Forelimb muscle (tissue), 1 donor: ENCODE results near the gene KIF3C. TPM values are rescaled to one million over a fixed set of nuclear protein-coding genes. Genes with fewer than 3 reads are reported as not detected.
"Not testable (repeated sequence)": the region's sequence is repeated elsewhere in the genome, so short reads cannot be mapped to it uniquely, and the experiment has no call there.

Experiments
- DNase-seq: peaks from one replicate; pipeline ENCODE4 v3.0.0-alpha.2; 2013; ENCODE audit warnings: low read depth
- polyA plus RNA-seq: library from polyadenylated mRNA; unstranded; fragments of 120-200 nt; gene quantifications from one replicate; pipeline ENCODE4 v1.2.1, GENCODE V29; 2013; ENCODE audit not compliant: insufficient read length

Gene KIF3C
- polyA plus RNA-seq, 1 donor: 8.3 TPM

DNA sequence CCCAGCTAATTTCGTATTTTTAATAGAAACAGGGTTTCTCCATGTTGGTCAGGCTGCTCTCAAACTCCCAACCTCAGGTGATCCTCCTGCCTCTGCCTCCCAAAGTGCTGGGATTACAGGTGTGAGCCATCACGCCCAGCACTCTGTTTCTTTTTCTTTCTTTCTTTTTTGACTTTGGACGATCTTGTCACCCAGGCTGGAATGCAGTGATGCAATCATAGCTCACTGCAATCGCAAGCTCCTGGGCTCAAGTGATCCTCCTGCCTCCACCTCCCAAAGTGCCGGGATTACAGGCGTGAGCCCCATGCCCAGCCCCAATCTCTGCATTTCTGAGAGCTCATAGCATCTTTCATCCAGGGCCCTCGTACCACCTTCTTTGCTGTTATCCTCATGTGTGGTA, 17.1 kb upstream of the KIF3C start:
- DNase-seq: not testable (repeated sequence)

DNA sequence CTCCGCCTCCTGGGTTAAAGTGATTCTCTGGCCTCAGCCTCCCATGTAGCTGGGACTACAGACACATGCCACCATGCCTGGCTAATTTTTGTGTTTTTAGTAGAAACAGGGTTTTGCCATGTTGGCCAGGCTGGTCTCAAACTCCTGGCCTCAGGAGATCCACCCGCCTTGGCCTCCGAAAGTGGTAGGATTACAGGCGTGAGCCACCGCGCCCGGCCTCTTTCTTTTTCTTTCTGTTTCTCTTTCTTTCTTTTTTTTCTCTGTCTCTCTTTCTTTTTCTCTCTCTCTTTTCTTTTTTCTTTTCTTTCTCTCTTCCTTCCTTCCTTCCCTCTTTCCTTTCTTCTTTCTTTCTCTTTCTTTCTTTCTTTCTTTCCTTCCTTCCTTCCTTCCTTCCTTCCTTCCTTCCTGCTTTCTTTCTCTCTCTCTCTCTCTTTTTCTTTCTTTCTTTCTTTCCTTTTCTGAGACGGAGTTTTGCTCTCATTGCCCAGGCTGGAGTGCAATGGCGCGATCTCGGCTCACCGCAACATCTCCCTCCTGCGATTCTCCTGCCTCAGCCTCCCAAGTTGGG, 16.6 kb upstream of the KIF3C start:
- DNase-seq: not testable (repeated sequence)

DNA sequence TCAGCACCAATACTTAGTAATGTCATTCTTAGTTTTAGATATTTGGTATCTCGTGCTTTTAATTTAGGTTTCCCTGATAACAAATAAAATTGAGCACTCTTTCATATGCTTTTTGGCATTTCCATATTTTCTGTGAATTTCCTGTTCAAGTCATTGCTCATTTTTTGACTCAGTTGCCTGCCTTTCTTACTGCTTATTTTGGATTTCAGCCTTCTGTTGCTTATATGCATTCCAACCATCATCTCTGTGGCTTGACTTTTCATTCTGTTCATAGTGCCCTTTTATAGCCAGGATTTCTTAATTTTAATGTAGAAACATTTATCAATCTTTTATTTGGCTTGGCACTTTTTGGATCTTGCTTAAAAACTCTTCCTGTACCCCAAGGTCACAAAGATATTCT, 14.5 kb upstream of the KIF3C start:
- DNase-seq: no peak

DNA sequence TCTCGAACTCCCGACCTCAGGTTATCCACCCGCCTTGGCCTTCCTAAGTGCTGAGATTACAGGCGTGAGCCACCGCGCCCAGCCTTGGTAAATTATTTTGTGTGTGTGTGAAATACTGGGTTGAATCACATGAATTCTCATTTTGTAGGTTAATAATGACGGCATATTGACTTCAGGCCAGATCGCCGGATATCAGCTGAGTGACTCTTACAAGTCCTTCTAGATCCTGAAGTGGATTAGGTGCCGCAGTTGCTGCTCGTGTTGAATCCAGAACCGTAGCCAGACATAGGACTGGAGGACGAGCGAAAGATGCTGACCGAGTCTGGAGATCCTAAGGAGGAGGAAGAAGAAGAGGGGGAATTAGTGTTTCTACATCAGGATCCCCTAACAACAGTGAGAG, 12.2 kb upstream of the KIF3C start:
- DNase-seq: no peak

DNA sequence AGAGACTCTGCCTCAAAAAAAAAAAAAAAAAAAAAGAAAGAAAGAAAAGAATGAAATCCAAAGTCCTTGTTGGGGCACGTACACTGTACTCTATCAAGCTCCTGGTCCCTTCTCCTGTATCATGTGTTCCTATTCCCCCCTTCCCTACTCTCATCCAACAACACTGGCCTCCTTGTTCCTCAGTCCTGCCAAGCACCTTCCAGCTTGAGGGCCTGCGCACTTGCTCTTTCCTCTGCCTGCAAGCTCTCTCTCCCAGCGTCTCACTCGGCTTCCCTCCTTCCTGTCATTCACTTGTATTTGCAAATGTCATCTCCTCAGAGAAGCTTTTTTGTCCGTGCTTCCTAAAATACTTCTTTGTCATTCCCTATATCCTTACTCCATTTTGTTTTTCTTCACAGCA, 10.8 kb upstream of the KIF3C start:
- no peak for DNase-seq

DNA sequence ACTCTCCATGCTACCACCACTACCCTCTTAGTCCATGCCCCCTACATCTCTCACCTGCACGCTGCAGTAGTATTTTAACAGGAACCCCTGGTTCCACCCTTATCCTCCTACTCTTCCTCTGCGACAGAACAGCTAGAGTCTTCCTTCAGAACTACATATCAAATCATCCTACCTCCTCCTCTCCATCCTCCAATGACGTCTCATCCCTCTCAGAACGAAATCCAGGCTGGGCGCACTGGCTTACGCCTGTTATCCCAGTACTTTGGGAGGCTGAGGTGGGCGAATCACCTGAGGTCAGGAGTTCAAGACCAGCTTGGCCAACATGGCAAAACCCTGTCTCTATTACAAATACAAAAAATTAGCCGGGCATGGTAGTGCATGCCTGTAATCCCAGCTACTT, 10.3 kb upstream of the KIF3C start:
- no peak for DNase-seq

DNA sequence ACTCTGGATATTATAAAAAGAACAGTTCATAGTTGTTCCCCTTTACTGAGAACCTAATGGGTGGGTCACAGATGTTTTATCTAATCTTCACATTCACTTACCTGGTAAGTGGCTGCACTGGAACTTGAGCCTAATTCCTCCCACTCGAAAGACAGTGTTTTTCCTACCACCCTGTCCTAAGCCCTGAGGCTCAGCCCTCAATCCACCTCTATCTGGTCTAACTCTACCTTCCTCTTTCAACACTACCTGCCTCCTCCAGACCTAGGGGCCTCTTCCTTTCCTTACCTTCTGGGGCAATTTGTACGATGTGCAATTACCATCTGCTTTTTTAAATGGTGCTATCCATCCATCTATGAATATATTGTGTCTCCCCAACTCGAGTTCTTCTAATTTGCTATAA, 9.7 kb upstream of the KIF3C start:
- DNase-seq: no peak

DNA sequence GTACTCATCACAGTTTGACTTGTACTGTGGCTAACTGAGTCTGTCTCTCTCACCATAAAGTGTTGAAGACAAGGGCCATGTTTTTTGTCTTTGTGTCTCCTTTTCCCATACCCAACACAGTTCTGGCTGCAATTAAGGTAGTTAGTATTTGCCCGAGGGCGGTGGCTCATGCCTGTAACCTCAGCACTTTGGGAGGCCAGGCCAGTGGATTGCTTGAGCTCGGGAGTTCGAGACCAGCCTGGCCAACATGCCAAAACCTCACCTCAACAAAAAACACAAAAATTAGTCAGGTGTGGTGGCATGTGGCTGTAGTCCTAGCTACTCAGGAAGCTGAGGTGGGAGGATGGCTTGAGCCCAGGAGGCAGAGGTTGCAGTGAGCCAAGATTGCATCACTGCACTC, 6.9 kb upstream of the KIF3C start:
- no peak for DNase-seq

DNA sequence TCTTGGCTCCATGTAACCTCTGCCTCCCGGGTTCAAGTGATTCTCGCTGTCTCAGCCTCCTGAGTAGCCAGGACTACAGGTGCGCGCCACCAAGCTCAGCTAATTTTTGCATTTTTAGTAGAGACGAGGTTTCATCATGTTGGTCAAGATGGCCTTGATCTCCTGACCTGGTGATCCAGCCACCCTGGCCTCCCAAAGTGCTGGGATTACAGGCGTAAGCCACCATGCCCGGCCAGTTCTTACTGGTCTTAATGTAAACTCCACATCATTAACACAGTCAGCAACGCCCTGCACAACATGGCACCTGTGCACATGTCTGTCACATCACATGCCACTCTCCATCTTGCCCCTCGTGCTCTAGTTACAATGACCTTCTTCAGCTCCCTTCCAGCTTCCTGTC, 5.8 kb upstream of the KIF3C start:
- DNase-seq: no peak

DNA sequence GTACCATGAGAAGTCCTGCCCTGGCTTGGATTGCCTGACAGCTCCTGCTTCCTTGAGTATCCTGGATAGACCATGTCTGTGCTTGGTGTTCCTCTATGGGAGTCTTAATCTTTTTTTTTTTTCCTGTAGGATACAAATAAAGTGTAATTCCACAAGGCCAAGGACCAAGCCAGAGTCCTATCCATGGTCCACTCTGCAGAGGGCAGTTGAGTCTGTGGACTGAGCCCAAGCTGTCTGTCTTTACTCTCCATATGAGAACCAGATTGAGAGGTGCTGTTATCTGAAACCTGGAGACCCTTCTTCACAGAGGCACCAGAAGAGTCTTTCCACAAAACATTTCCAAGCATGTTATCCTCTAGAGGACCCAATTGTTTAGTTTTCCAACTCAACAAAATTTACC, 1.4 kb upstream of the KIF3C start:
- no peak for DNase-seq

DNA sequence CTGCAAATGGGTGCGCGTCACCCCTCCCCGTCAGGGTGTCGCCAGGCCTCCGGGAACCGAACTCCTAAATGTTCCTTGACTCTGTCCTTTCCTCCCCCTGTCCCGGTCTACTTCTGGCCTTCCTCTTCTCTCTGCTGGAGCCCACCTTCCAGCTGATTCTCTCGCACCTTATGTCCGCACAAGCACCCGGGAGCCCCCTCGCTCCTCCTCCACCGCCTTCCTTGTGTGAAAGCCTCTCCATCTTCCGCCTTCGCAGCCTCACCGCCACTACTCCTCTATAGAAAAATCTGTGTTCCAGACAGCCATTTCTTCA, 627 bp upstream of the KIF3C start:
- DNase-seq: no peak

DNA sequence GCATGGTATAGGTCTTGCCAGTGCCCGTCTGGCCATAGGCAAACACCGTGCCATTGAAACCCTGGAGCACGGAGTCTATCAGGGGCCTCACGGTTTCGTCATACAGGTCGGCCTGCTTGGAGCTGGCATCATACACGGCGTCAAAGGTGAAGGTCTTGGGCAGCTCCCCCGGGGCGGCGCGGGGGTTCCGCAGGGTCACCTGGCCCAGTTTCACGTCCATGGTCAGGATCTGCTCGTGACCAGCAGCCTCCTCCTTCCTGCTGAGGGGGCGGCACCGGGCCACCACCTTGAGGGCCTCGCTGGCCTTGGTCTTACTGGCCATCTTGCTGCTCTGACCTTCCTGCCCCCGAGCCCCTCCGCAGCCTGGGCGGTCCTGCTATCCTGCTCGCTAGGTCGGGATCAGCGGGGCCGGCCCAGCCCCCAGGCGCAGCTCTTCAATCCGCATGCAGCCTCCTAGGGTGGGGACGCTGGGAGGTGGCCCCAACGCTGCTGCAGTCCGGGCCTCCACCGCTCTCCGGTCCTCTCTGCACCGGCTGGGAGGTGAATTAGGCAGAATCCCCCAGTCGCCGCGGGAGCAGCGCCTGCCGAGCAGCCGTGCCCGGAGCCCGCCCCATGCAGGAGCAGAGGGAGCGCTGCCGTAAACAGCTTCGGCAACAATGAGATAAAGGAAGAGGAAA, 563 bp downstream of the KIF3C start:
- no peak for DNase-seq

DNA sequence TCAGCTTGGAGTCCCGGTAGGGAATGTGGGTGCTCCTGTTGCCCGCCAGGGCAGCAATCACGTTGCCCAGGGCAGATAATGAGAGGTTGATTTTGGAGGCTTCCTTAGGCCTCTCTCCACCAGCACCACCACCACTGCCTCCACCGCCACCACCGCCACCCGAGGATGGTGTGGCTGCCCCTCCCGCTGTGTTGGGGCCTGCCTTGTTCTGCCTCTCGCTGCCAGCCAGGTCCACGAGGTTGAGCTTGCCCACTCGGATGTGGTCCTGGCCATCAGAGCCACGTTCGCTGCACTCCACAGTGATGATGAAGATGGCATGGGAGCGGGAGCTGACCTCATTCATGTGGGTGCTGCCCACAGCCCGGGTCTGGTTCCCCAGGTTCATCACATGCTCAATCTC, 1.3 kb downstream of the KIF3C start:
- no peak for DNase-seq

DNA sequence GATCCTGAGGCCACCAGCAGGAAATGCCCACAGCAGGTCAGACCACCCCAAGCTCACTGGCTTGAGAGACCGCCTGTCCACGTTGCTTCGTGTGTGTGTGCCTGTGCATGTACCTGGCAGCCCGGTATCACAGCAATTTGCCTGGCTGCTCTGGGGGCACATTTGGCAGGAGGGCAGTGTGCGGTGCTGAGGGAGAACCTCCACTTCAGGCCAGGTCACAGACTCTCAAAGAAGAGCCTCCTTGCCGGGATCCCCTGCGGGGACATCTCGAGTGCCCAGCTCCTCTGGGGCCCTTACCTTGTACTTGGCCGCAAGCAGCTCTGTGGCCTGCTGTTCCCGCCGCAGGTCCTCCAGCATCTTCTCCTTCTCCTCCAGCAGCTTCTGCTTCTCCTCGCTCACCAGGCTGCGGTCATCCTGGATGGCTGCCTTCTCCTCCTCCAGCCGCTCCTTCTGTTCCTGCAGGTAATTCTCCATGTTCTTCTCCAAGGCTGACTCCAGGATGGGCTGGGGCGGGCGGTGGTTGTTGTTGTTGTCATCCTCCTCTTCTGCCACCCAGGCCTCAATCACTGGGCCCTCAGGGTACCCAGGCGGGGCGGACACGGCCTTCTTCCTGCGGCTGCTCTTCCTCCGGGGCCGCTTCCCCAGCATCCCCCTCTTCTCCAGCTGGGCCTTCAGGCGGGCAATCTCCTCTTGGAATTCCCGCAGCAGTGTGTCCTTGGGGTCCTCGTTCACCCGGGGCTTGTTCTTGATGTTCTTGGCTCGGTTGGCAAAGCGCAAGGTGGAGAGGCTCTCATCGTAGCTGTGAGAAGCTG, 2.0 kb downstream of the KIF3C start:
- no peak for DNase-seq

DNA sequence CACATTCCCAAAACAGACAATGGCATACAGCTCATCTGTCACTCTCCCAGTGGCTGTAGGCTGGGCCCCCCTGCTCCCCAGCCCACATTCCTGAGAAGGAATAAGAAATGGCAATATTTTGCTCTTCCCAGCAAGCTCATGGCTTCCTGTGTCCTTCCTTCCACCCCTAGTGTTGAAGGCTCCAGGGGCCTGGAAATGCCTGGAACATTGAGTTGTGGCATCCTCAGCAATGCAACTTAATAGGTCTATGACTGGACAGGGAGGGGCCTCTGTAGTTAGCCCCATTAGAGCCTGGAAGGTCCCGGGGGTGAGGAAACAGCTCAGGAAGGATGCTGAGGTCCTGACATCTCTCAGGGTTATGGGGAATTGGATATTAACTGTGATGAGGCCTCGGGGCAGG, 3.3 kb downstream of the KIF3C start:
- DNase-seq: no peak

DNA sequence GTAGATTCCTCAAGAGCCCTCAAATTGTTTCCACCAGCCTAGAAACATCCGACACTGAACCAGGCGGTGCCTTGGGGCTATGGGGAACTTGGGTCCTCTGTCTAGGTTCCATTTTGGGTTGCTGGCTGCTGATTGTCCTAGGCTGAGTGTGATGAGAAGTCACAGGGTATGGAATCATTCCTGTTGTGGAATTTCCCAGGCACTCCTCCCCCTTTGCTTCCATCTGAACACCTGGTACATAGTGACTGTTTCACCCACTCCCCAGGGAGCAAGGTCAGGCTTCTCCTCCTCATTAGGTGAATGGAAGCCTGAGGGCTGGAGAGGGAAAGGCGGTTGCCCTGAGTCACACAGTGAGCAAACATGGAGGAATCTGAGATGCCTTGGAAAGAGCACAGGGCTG, 4.5 kb downstream of the KIF3C start:
- no peak for DNase-seq

DNA sequence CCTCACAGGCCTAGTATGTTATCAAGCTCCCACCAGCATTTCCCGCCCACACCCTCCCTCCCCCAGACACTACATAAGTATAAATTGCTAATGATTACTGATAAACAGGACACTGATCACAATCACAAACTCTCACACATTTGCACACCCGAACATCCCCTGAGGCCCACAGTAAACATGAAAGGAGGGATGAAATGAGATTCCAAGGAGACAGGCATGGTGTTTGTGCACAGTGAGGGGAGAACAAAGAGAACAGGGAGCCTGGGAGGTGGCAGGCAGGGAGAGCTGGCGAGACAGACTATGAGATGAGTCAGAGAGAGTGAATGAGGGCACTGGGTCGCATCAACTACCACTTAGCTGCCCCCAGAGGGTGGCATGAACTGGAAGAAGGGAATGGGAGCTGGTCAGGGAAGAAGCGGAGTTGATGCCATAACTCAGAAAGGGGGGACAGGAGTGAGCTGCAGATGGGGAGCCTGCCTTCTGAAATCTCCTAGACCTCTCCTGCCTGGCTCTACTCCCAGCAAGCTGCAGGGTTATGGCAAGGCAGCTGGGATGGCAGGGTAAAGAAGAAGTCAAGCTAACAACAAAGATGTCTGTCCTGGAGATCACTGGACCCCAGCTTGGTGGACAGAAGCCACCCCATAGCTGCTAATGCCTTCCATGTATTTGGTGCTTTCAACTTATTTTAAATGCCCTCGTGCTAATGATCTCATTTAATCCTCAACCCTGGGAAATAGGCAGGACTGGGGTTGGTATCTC, 5.1 kb downstream of the KIF3C start:
- DNase-seq: no peak

DNA sequence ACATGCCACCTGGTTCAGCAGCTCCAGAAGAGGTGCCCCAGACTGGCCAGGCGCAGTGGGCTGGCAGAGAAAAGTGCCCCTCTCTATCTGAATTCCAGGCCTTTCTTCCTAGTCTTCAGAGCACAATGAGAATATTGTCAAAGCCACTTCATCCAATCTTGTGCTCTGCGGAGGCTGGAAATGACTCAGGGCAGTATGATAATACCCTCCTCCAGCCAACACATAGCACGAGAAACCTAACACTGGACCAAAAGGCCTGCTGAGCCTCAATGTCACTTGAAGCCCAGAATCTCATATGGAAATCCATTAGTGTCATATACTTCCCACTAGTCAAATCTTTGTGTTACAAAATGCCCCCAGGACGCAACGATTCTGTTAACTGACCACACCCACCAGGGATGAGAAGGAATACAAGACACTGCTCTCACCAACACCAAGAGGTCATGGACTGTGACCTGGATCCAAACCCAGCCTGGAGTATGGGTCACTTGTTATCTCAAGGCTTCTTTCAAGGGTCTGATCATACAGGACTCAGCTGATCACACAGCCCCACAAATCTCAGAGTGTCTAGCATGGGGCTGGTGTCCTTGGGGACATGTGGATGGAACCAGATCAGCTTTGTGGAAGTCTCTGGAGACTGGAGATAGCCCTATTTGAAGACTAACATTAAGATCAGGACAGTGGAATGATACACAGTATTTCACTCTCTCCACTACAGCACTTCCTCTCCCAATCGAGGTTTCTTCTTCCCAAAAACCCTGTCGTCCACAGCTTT, 10.1 kb downstream of the KIF3C start:
- DNase-seq: no peak

DNA sequence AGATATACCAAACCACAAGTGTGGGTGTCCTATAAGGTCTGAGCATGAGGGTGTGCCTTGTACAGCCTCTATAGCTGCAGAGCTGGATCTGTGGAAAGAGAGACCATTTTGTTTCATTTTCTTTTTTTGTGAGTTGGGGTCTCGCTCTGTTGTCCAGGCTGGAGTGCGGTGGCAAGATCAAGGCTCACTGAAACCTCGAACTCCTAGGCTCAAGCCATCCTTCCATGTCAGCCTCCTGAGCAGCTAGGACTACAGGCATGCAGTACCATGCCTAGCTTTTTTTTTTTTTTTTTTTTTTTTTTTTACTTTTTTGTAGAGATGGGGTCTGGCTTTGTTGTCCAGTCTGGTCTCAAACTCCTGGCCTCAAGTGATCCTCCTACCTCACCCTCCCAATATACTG, 10.7 kb downstream of the KIF3C start:
- DNase-seq: no peak

DNA sequence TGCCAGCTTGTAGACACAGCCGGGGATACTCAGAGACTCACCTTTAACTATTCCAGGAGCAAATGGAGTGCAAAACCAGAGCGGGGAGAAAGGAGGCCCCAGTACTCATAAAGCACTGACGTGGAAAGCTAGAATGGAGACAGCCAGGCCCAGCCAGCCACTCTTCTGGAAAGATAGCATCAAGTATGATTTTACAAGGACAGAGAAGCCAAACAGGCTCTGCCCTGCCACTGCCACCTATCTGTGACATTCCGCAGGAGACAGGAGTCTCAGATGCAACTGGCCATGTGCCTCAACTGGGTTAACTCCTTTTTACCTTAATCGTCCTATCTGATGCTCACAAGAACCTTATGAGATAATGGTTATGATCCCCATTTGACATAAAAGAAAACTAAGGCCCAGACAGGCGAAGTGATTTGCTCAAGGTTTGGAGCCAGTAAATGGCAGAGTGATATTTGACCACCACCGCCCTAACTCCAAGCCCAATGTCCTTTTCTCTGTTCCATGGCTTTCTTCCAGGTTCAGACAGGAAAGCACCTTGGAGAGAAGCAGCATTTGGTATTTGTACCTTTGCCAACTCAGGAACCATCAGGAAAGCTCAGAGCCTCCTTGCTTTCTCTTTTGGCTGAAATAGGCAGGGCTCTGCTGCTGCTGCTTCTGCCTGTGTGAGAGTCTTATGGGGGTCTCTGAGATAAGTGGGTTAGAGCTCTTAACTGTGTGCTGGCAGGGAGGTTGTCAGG, 15.6 kb downstream of the KIF3C start:
- DNase-seq: no peak

DNA sequence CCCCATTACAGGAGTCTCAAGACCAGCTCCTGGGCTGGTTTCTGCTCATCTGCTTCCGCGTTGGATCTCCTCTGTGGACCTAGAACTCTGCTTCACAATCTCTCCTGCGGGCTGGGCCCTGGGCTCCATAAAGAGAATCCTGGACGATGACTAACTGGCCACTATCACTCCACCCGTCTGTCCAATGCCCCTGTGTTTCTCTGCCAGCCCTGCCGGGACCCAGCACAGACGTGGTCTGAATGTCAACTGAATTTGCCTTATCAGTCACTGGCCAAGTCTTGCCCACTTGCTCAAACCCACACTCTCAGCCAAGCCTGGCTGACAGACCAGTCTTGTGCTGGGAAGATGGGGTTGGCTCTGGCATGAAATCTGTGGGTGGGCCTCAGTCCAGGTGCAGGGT, 17.4 kb downstream of the KIF3C start:
- DNase-seq: no peak
